WTC11 (cell line): Measurements from ENCODE around the gene C19orf47. TPM values are rescaled to one million over a fixed set of nuclear protein-coding genes. Genes with fewer than 3 reads are reported as not detected.

ENCODE experiments used
- ATAC-seq: fragments of 200-7000 bp; cut with Tn5 transposase; 2 replicates; pipeline ENCODE4 v1.10.0; 2021; ENCODE audit warnings: mild to moderate bottlenecking, moderate library complexity
- CTCF ChIA-PET: fragments of 300-600 bp; sonication (Branson Sonifier 250); formaldehyde crosslinking; loops from one replicate; lab custom pipeline; 2021; ENCODE audit warnings: antibody characterized with exemption; lab: Charles Lee
- POLR2A ChIA-PET: fragments of 350-600 bp; sonication (Branson Sonifier 250); formaldehyde crosslinking; loops from one replicate; lab custom pipeline; 2021; ENCODE audit warnings: antibody characterized with exemption; lab: Charles Lee
- DNase-seq: peaks from one replicate; pipeline ENCODE4 v3.0.0; 2021; ENCODE audit warnings: low spot score
- H3K27ac Mint-ChIP-seq: 2 replicates; pipeline ENCODE4 v1.8.0; 2021; ENCODE audit warnings: mixed read lengths
- H3K27me3 Mint-ChIP-seq: 2 replicates; pipeline ENCODE4 v1.8.0; 2021; ENCODE audit warnings: low read depth, mild to moderate bottlenecking, moderate library complexity, mixed read lengths
- H3K36me3 Mint-ChIP-seq: 2 replicates; pipeline ENCODE4 v1.8.0; 2021; ENCODE audit warnings: mixed read lengths
- H3K4me1 Mint-ChIP-seq: 2 replicates; pipeline ENCODE4 v1.8.0; 2022; ENCODE audit warnings: mixed read lengths
- H3K4me3 Mint-ChIP-seq: 2 replicates; pipeline ENCODE4 v1.8.0; 2021; ENCODE audit warnings: mild to moderate bottlenecking, moderate library complexity, mixed read lengths
- H3K9me3 Mint-ChIP-seq: 2 replicates; pipeline ENCODE4 v1.8.0; 2021; ENCODE audit warnings: mixed read lengths
- E2F1 ChIP-seq: sonication (generic); formaldehyde crosslinking; IDR thresholded peaks from 2 replicates; pipeline ENCODE4 v1.8.0; 2022; ENCODE audit warnings: mild to moderate bottlenecking, missing genetic modification reagents
- FOXP1 ChIP-seq: sonication (generic); formaldehyde crosslinking; IDR thresholded peaks from 2 replicates; pipeline ENCODE4 v1.8.0; 2022; ENCODE audit warnings: missing genetic modification reagents, mild to moderate bottlenecking, moderate library complexity, borderline replicate concordance
- IRF1 ChIP-seq: sonication (generic); formaldehyde crosslinking; IDR thresholded peaks from 2 replicates; pipeline ENCODE4 v1.8.0; 2023; ENCODE audit warnings: missing genetic modification reagents
- JUN ChIP-seq: sonication (generic); formaldehyde crosslinking; IDR thresholded peaks from 2 replicates; pipeline ENCODE4 v1.8.0; 2023; ENCODE audit warnings: mild to moderate bottlenecking, missing genetic modification reagents
- NR2C2 ChIP-seq: sonication (generic); formaldehyde crosslinking; IDR thresholded peaks from 2 replicates; pipeline ENCODE4 v1.8.0; 2022; ENCODE audit warnings: mild to moderate bottlenecking, missing genetic modification reagents
- OVOL2 ChIP-seq: fragments of 250-450 bp; sonication (Bioruptor Pico); IDR thresholded peaks from 2 replicates; pipeline ENCODE4 v1.9.0; 2021; ENCODE audit warnings: mild to moderate bottlenecking, borderline replicate concordance
- SMAD3 ChIP-seq: sonication (generic); formaldehyde crosslinking; IDR thresholded peaks from 2 replicates; pipeline ENCODE4 v1.8.0; 2022; ENCODE audit warnings: missing genetic modification reagents, mild to moderate bottlenecking, borderline replicate concordance
- SMAD4 ChIP-seq: sonication (generic); formaldehyde crosslinking; IDR thresholded peaks from 2 replicates; pipeline ENCODE4 v1.8.0; 2022; ENCODE audit warnings: mild to moderate bottlenecking, missing genetic modification reagents
- TEAD4 ChIP-seq: sonication (generic); formaldehyde crosslinking; IDR thresholded peaks from 2 replicates; pipeline ENCODE4 v1.8.0; 2022; ENCODE audit warnings: mild to moderate bottlenecking, missing genetic modification reagents
- ZNF281 ChIP-seq: sonication (generic); formaldehyde crosslinking; IDR thresholded peaks from 2 replicates; pipeline ENCODE4 v1.8.0; 2023; ENCODE audit warnings: mild to moderate bottlenecking, missing genetic modification reagents
- total RNA-seq: library from RNA; stranded (reverse); gene quantifications from 3 replicates; pipeline ENCODE4 v1.2.3, GENCODE V29; 2021
- TF ChIP-seq, protein P1 (sequence below): sonication (generic); formaldehyde crosslinking; IDR thresholded peaks from 2 replicates; pipeline ENCODE4 v1.8.1; 2022; ENCODE audit warnings: mild to moderate bottlenecking, moderate library complexity, missing genetic modification reagents
- TF ChIP-seq, protein P2 (sequence below): fragments of 250-450 bp; sonication (Bioruptor Pico); IDR thresholded peaks from 2 replicates; pipeline ENCODE4 v1.9.0; 2021; ENCODE audit warnings: mild to moderate bottlenecking
- TF ChIP-seq, protein P3 (sequence below): sonication (generic); formaldehyde crosslinking; IDR thresholded peaks from 2 replicates; pipeline ENCODE4 v1.8.0; 2023; ENCODE audit warnings: missing genetic modification reagents, mild to moderate bottlenecking, borderline replicate concordance
- TF ChIP-seq, protein P4 (sequence below): fragments of 250-450 bp; sonication (Bioruptor Pico); IDR thresholded peaks from 2 replicates; pipeline ENCODE4 v1.9.0; 2021; ENCODE audit warnings: mild to moderate bottlenecking, borderline replicate concordance
- TF ChIP-seq, protein P5 (sequence below): sonication (generic); formaldehyde crosslinking; IDR thresholded peaks from 2 replicates; pipeline ENCODE4 v1.8.0; 2022; ENCODE audit warnings: mild to moderate bottlenecking, missing genetic modification reagents

Gene C19orf47
- total RNA-seq, 1 experiment from 2014 or later: 15.6 TPM

DNA sequence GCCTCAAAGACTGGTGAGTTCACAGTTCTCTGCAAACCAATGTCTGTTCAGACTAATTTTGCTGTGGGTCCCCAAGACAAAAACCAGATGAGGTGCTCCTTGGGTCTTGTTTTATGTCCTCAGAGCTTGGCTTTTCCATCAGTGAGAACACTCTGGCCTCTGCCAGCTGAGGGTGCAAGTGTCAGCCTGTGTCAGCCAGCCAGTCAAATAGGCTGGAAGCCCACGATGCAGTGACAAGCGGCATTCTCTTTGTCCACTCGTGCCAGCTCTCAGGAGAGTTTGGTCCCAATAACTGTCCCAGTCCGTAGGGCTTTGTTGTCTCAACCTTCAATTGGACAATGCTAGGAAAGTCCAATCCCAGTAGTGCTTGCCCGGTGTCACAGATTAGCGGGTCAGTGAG lies 53.6 kb downstream of the C19orf47 start:
- no peak overlapping the region for H3K27ac Mint-ChIP-seq
- DNase-seq: peak; percentile 5
- ATAC-seq: no peak
- no peak overlapping the region for H3K4me3 Mint-ChIP-seq
- POLR2A ChIA-PET: no interaction called here
- CTCF ChIA-PET: interaction anchor here (1.8 kb wide), 1 partner anchor 11 kb away, joined by 8 read pairs; no protein-coding TSS in a partner anchor
- H3K36me3 Mint-ChIP-seq: no peaks in the 10 kb centered on the region
- H3K27me3 Mint-ChIP-seq: no peaks in the 10 kb centered on the region; the same call in 1 of the 2 replicates
- no peaks in the 10 kb centered on the region for H3K9me3 Mint-ChIP-seq
- peaks cover 7% of the 10 kb centered on the region for H3K4me1 Mint-ChIP-seq
- TF ChIP-seq, protein P1, sequence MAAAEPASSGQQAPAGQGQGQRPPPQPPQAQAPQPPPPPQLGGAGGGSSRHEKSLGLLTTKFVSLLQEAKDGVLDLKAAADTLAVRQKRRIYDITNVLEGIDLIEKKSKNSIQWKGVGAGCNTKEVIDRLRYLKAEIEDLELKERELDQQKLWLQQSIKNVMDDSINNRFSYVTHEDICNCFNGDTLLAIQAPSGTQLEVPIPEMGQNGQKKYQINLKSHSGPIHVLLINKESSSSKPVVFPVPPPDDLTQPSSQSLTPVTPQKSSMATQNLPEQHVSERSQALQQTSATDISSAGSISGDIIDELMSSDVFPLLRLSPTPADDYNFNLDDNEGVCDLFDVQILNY (CRISPR knock-in tag): no peak
- TF ChIP-seq E2F1 (CRISPR knock-in tag) (no peak), SMAD3 (CRISPR knock-in tag) (no peak), SMAD4 (no peak), FOXP1 (CRISPR knock-in tag) (no peak), NR2C2 (no peak), ZNF281 (CRISPR knock-in tag) (no peak), TEAD4 (CRISPR knock-in tag) (no peak), JUN (CRISPR knock-in tag) (no peak), IRF1 (CRISPR knock-in tag) (no peak), OVOL2 (CRISPR knock-in tag) (no peak)
- TF ChIP-seq, protein P2, sequence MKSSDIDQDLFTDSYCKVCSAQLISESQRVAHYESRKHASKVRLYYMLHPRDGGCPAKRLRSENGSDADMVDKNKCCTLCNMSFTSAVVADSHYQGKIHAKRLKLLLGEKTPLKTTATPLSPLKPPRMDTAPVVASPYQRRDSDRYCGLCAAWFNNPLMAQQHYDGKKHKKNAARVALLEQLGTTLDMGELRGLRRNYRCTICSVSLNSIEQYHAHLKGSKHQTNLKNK (CRISPR knock-in tag): no peak
- TF ChIP-seq, protein P3, sequence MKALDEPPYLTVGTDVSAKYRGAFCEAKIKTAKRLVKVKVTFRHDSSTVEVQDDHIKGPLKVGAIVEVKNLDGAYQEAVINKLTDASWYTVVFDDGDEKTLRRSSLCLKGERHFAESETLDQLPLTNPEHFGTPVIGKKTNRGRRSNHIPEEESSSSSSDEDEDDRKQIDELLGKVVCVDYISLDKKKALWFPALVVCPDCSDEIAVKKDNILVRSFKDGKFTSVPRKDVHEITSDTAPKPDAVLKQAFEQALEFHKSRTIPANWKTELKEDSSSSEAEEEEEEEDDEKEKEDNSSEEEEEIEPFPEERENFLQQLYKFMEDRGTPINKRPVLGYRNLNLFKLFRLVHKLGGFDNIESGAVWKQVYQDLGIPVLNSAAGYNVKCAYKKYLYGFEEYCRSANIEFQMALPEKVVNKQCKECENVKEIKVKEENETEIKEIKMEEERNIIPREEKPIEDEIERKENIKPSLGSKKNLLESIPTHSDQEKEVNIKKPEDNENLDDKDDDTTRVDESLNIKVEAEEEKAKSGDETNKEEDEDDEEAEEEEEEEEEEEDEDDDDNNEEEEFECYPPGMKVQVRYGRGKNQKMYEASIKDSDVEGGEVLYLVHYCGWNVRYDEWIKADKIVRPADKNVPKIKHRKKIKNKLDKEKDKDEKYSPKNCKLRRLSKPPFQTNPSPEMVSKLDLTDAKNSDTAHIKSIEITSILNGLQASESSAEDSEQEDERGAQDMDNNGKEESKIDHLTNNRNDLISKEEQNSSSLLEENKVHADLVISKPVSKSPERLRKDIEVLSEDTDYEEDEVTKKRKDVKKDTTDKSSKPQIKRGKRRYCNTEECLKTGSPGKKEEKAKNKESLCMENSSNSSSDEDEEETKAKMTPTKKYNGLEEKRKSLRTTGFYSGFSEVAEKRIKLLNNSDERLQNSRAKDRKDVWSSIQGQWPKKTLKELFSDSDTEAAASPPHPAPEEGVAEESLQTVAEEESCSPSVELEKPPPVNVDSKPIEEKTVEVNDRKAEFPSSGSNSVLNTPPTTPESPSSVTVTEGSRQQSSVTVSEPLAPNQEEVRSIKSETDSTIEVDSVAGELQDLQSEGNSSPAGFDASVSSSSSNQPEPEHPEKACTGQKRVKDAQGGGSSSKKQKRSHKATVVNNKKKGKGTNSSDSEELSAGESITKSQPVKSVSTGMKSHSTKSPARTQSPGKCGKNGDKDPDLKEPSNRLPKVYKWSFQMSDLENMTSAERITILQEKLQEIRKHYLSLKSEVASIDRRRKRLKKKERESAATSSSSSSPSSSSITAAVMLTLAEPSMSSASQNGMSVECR: no peak
- TF ChIP-seq, protein P4, sequence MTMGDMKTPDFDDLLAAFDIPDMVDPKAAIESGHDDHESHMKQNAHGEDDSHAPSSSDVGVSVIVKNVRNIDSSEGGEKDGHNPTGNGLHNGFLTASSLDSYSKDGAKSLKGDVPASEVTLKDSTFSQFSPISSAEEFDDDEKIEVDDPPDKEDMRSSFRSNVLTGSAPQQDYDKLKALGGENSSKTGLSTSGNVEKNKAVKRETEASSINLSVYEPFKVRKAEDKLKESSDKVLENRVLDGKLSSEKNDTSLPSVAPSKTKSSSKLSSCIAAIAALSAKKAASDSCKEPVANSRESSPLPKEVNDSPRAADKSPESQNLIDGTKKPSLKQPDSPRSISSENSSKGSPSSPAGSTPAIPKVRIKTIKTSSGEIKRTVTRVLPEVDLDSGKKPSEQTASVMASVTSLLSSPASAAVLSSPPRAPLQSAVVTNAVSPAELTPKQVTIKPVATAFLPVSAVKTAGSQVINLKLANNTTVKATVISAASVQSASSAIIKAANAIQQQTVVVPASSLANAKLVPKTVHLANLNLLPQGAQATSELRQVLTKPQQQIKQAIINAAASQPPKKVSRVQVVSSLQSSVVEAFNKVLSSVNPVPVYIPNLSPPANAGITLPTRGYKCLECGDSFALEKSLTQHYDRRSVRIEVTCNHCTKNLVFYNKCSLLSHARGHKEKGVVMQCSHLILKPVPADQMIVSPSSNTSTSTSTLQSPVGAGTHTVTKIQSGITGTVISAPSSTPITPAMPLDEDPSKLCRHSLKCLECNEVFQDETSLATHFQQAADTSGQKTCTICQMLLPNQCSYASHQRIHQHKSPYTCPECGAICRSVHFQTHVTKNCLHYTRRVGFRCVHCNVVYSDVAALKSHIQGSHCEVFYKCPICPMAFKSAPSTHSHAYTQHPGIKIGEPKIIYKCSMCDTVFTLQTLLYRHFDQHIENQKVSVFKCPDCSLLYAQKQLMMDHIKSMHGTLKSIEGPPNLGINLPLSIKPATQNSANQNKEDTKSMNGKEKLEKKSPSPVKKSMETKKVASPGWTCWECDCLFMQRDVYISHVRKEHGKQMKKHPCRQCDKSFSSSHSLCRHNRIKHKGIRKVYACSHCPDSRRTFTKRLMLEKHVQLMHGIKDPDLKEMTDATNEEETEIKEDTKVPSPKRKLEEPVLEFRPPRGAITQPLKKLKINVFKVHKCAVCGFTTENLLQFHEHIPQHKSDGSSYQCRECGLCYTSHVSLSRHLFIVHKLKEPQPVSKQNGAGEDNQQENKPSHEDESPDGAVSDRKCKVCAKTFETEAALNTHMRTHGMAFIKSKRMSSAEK (CRISPR knock-in tag): no peak
- TF ChIP-seq, protein P5, sequence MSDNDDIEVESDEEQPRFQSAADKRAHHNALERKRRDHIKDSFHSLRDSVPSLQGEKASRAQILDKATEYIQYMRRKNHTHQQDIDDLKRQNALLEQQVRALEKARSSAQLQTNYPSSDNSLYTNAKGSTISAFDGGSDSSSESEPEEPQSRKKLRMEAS (CRISPR knock-in tag): no peak
